IMR-90 (cell line): Measurements from ENCODE around the gene RASGRF1. TPM values are rescaled to one million over a fixed set of nuclear protein-coding genes. Genes with fewer than 3 reads are reported as not detected.

Experiments used
- ATAC-seq: fragments of 200-7000 bp; cut with Tn5 transposase; 2 replicates; pipeline ENCODE4 v1.9.1; 2020; ENCODE audit warnings: low read depth, mild to moderate bottlenecking, moderate library complexity
- BruUV-seq: library from RNA; stranded (reverse); fragments of 400-500 nt; replicated peaks from 2 replicates; lab custom pipeline; 2021; lab: Mats Ljungman, UMichigan
- CTCF ChIA-PET: fragments of 300-600 bp; formaldehyde crosslinking; extraction: SDS; loops from one replicate; lab custom pipeline; 2021; ENCODE audit warnings: antibody characterized with exemption; lab: Yijun Ruan, JAX
- POLR2A ChIA-PET: fragments of 300-600 bp; sonication (Branson Sonifier 250); formaldehyde crosslinking; loops from one replicate; lab custom pipeline; 2022; ENCODE audit warnings: antibody characterized with exemption; ENCODE audit not compliant: unreplicated experiment; lab: Charles Lee
- DNase-seq: peaks from one replicate; pipeline ENCODE4 v3.0.0; 2013
- H2AFZ ChIP-seq: replicated peaks from 2 replicates; pipeline ENCODE3; 2013; ENCODE audit warnings: low read length, mild to moderate bottlenecking; ENCODE audit not compliant: poor library complexity
- H2AK5ac ChIP-seq: 2 replicates; pipeline ENCODE4 v1.6.1; 2013; ENCODE audit warnings: low read depth, low read length, inconsistent platforms
- H2AK9ac ChIP-seq: replicated peaks from 2 replicates; pipeline ENCODE3; 2013; ENCODE audit warnings: mild to moderate bottlenecking, low read depth, low read length, moderate library complexity; ENCODE audit not compliant: poor library complexity
- H2BK120ac ChIP-seq: 2 replicates; pipeline ENCODE4 v1.6.1; 2013; ENCODE audit warnings: low read depth, low read length, inconsistent platforms
- H2BK15ac ChIP-seq: 3 replicates; pipeline ENCODE4 v1.6.1; 2013; ENCODE audit warnings: low read depth, low read length, inconsistent platforms
- H2BK20ac ChIP-seq: 2 replicates; pipeline ENCODE4 v1.6.1; 2013; ENCODE audit warnings: low read depth, mild to moderate bottlenecking, inconsistent platforms, low read length, moderate library complexity
- H2BK5ac ChIP-seq: 2 replicates; pipeline ENCODE4 v1.6.1; 2013; ENCODE audit warnings: mild to moderate bottlenecking, low read depth, low read length, inconsistent platforms; ENCODE audit not compliant: poor library complexity, severe bottlenecking
- H3K14ac ChIP-seq: replicated peaks from 2 replicates; pipeline ENCODE4 v1.6.1; 2013; ENCODE audit warnings: low read depth, low read length, inconsistent platforms
- H3K18ac ChIP-seq: 2 replicates; pipeline ENCODE4 v1.6.1; 2013; ENCODE audit warnings: low read depth, low read length, control low read depth
- H3K23ac ChIP-seq: 2 replicates; pipeline ENCODE4 v1.6.1; 2013; ENCODE audit warnings: low read depth, low read length, inconsistent platforms
- H3K27ac ChIP-seq: 2 replicates; pipeline ENCODE4 v1.5.1; 2013; ENCODE audit warnings: mild to moderate bottlenecking, control low read depth, low read length; ENCODE audit not compliant: insufficient read depth
- H3K27me3 ChIP-seq: 2 replicates; pipeline ENCODE4 v1.6.1; 2013; ENCODE audit warnings: low read length; ENCODE audit not compliant: control insufficient read depth, insufficient read depth
- H3K36me3 ChIP-seq: 2 replicates; pipeline ENCODE4 v1.6.1; 2013; ENCODE audit warnings: low read length, mixed read lengths; ENCODE audit not compliant: control insufficient read depth, insufficient read depth
- H3K4ac ChIP-seq: 2 replicates; pipeline ENCODE4 v1.6.1; 2013; ENCODE audit warnings: low read depth, low read length, inconsistent platforms
- H3K4me1 ChIP-seq: 2 replicates; pipeline ENCODE4 v1.6.1; 2013; ENCODE audit warnings: low read length, mixed read lengths; ENCODE audit not compliant: control insufficient read depth, insufficient read depth
- H3K4me2 ChIP-seq: 2 replicates; pipeline ENCODE4 v1.6.1; 2013; ENCODE audit warnings: low read depth, mild to moderate bottlenecking, control low read depth, low read length, moderate library complexity
- H3K4me3 ChIP-seq: 2 replicates; pipeline ENCODE4 v1.5.1; 2013; ENCODE audit warnings: low read depth, mild to moderate bottlenecking, control low read depth, low read length, moderate library complexity; ENCODE audit not compliant: insufficient read depth
- H3K56ac ChIP-seq: 2 replicates; pipeline ENCODE4 v1.6.1; 2013; ENCODE audit warnings: low read length, inconsistent platforms; ENCODE audit not compliant: insufficient read depth; ENCODE audit errors: extremely low read depth
- H3K79me1 ChIP-seq, 2 experiments: 2 replicates each; pipeline ENCODE4 v1.6.1; 2013; ENCODE audit warnings: low read length in 2 of 2, inconsistent platforms in 1 of 2, low read depth in 1 of 2
- H3K9ac ChIP-seq: 2 replicates; pipeline ENCODE4 v1.6.1; 2013; ENCODE audit warnings: low read depth, low read length, control low read depth
- H3K9me1 ChIP-seq: 2 replicates; pipeline ENCODE4 v1.6.1; 2013; ENCODE audit warnings: low read length, inconsistent platforms; ENCODE audit not compliant: insufficient read depth
- H3K9me3 ChIP-seq: 2 replicates; pipeline ENCODE4 v1.6.1; 2013; ENCODE audit warnings: low read length; ENCODE audit not compliant: control insufficient read depth, insufficient read depth
- H4K20me1 ChIP-seq: 2 replicates; pipeline ENCODE4 v1.6.1; 2013; ENCODE audit warnings: low read length, inconsistent platforms; ENCODE audit not compliant: insufficient read depth
- H4K5ac ChIP-seq: 2 replicates; pipeline ENCODE4 v1.6.1; 2013; ENCODE audit warnings: mild to moderate bottlenecking, low read depth, low read length, control low read depth
- H4K8ac ChIP-seq, 2 experiments: 2 replicates each; pipeline ENCODE4 v1.6.1; 2013; ENCODE audit warnings: low read depth in 2 of 2, low read length in 2 of 2, control low read depth in 1 of 2, inconsistent platforms in 1 of 2
- H4K91ac ChIP-seq: 2 replicates; pipeline ENCODE4 v1.6.1; 2013; ENCODE audit warnings: low read depth, low read length, inconsistent platforms; ENCODE audit not compliant: insufficient read depth
- BHLHE40 ChIP-seq: fragments of 150-350 bp; IDR thresholded peaks from 2 replicates; pipeline ENCODE4 v1.6.1; 2016; ENCODE audit warnings: mild to moderate bottlenecking, low read depth, low read length
- CEBPB ChIP-seq: IDR thresholded peaks from 2 replicates; pipeline ENCODE4 v1.6.1; 2012; ENCODE audit warnings: low read depth, low read length, improper control_type of control experiment
- RAD21 ChIP-seq: IDR thresholded peaks from 2 replicates; pipeline ENCODE4 v1.6.1; 2012; ENCODE audit warnings: low read length, improper control_type of control experiment
- WGBS, 2 experiments: methylation state at CpG; one replicate each; pipeline versions ENCODE4 v1.1.5 to v1.1.7; 2013; ENCODE audit warnings: missing lambda C conversion rate in 2 of 2; ENCODE audit not compliant: insufficient read length in 1 of 2; ENCODE audit errors: extremely low coverage in 2 of 2; 5-methylcytosine and 5-hydroxymethylcytosine counted together
- dilution Hi-C: fragments of 300-500 bp; cut with HindIII; formaldehyde crosslinking; loops from one replicate; pipeline ENCODE4 v1.14.3; 2018; ENCODE audit warnings: low sequenced_read_pairs; ENCODE audit not compliant: unreplicated experiment
- in situ Hi-C: fragments of 300-500 bp; cut with MboI; formaldehyde crosslinking; loops from 3 replicates; pipeline ENCODE4 v1.14.3; 2019; ENCODE audit warnings: low sequenced_read_pairs, inconsistent platforms, mixed read lengths
- intact Hi-C: fragments of 100-400 bp; cut with micrococcal nuclease; formaldehyde crosslinking; loops from 2 replicates; pipeline ENCODE4 v1.10.0; 2022
- polyA plus RNA-seq, 3 experiments: library from polyadenylated mRNA; depleted of rRNA; stranded (reverse); fragments of >200 nt; gene quantifications; 2 replicates each; pipeline ENCODE4 v1.2.3, GENCODE V29; 2012; ENCODE audit warnings: low replicate concordance in 1 of 3
- total RNA-seq: library from RNA; depleted of rRNA; stranded (reverse); fragments of >200 nt; gene quantifications from 2 replicates; pipeline ENCODE4 v1.2.3, GENCODE V29; 2012
- TF ChIP-seq, protein P1 (sequence below): conservative IDR thresholded peaks from 2 replicates; pipeline ENCODE4 v1.5.1; 2012; ENCODE audit warnings: mild to moderate bottlenecking, low read depth, low read length, improper control_type of control experiment

The RASGRF1 gene
- total and polyA plus RNA-seq, 2 of the 4 experiments (the other 2 are of a cell fraction) = under 0.01 to 0.15 TPM

DNA sequence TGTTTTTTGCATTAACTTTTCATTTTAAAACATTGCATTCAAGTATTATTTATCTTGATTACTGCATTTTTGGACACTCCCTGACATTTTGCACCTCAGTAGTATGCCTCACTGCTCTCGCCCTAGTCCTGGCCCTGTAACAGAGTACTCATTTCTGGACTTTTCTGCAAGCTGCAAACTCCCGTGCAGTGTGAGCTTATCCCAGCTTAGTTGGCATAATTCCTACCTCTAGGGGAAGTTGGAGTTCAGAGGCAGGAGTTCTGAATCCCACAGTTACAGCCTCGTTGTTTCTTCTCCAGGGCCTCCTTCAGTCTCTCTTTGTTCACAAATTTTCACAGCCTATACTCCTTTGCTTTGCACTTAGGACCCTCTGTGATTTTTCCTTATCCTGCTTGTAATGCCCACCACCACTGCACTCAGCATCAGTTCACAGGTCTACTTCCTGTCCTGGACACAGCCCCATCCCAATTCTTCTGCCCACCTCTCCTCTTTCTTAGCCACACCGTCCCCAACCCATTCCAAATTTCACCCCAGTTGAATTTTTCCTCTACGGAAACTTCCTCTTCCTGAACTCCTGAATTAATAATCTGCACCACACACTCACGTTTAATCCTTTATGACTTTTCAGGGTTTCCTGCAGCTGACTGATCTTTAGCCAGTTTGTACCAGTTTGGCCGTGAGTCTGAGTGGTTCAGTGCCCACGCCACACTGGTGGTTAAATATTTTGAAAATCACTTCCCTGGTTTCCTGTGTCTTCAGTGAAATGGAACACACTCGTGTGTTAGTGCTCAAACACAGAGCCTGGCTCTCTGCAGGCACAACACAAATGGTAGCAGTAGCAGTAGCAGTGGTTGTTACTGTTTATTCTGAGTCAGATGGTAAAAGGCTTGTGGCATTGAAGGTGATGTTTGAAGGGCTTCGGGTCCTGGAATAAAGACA is 139.4 kb downstream of the RASGRF1 start:
- H4K8ac ChIP-seq = no peak overlapping the region
- H3K9ac ChIP-seq = no peak overlapping the region
- H3K79me1 ChIP-seq = no peaks in the 10 kb centered on the region
- H2AFZ ChIP-seq = peak overlapping the region; percentile 46
- no peak overlapping the region; the same call in 1 of the 2 replicates for H3K14ac ChIP-seq
- no peaks in the 10 kb centered on the region; the same call in 1 of the 2 replicates for H3K4me1 ChIP-seq
- H3K23ac ChIP-seq = no peak overlapping the region; the same call in 1 of the 2 replicates
- H3K9me1 ChIP-seq = peaks cover 8% of the 10 kb centered on the region; the same call in 1 of the 2 replicates
- intact Hi-C loops (loop anchor here (1.0 kb wide), 1 partner anchor 37 kb away; no protein-coding TSS in a partner anchor), in situ Hi-C loops (no loop called here), dilution Hi-C loops (no loop called here)
- ChIA-PET CTCF (interaction anchor here (0.7 to 1.5 kb wide), 4 partner anchors 10 to 54 kb away, joined by 3 to 7 read pairs (median 3); no protein-coding TSS in a partner anchor), POLR2A (interaction anchor here (0.6 kb wide), 1 partner anchor 388 kb away, joined by 15 read pairs; no protein-coding TSS in a partner anchor)
- no peak overlapping the region for H3K18ac ChIP-seq
- no peak overlapping the region for H3K56ac ChIP-seq
- DNase-seq (peak; percentile 48), ATAC-seq (peak; percentile 85)
- no peak overlapping the region for H2AK5ac ChIP-seq
- no peak overlapping the region for H2BK15ac ChIP-seq
- no peaks in the 10 kb centered on the region for H4K20me1 ChIP-seq
- no peak overlapping the region for H3K4me3 ChIP-seq
- no TSS peak for BruUV-seq
- H2BK5ac ChIP-seq = no peak overlapping the region
- no peaks in the 10 kb centered on the region for H3K9me3 ChIP-seq
- TF ChIP-seq CEBPB = no peak
- peak; percentile 23; the same call in 1 of the 2 replicates for TF ChIP-seq RAD21
- TF ChIP-seq, protein P1, sequence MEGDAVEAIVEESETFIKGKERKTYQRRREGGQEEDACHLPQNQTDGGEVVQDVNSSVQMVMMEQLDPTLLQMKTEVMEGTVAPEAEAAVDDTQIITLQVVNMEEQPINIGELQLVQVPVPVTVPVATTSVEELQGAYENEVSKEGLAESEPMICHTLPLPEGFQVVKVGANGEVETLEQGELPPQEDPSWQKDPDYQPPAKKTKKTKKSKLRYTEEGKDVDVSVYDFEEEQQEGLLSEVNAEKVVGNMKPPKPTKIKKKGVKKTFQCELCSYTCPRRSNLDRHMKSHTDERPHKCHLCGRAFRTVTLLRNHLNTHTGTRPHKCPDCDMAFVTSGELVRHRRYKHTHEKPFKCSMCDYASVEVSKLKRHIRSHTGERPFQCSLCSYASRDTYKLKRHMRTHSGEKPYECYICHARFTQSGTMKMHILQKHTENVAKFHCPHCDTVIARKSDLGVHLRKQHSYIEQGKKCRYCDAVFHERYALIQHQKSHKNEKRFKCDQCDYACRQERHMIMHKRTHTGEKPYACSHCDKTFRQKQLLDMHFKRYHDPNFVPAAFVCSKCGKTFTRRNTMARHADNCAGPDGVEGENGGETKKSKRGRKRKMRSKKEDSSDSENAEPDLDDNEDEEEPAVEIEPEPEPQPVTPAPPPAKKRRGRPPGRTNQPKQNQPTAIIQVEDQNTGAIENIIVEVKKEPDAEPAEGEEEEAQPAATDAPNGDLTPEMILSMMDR = peak; percentile 47
- peak; percentile 23; the same call in 1 of the 2 replicates for TF ChIP-seq BHLHE40
- no peak overlapping the region for H3K4ac ChIP-seq
- no peak overlapping the region for H4K91ac ChIP-seq
- 54% methylated on average over 7 of the region's 10 CpGs; no CpG with 5 or more reads in 1 of the 2 experiments for WGBS, 2 experiments
- no peak overlapping the region for H2BK20ac ChIP-seq
- H2BK120ac ChIP-seq = no peak overlapping the region
- H2AK9ac ChIP-seq = peak overlapping the region; percentile 68
- no peak overlapping the region for H3K4me2 ChIP-seq
- peaks cover 18% of the 10 kb centered on the region for H3K27me3 ChIP-seq
- no peak overlapping the region for H3K27ac ChIP-seq
- no peak overlapping the region for H4K5ac ChIP-seq
- H3K36me3 ChIP-seq = no peaks in the 10 kb centered on the region
